Endothelial cell of coronary artery (primary cell): ENCODE data around the gene SEPTIN3. TPM values are rescaled to one million over a fixed set of nuclear protein-coding genes. Genes with fewer than 3 reads are reported as not detected.

ENCODE experiments used
- total RNA-seq: library from RNA; depleted of rRNA; stranded (reverse); fragments of >200 nt; gene quantifications from 2 replicates; pipeline ENCODE4 v1.2.3, GENCODE V29; 2014

The SEPTIN3 gene, protein sequence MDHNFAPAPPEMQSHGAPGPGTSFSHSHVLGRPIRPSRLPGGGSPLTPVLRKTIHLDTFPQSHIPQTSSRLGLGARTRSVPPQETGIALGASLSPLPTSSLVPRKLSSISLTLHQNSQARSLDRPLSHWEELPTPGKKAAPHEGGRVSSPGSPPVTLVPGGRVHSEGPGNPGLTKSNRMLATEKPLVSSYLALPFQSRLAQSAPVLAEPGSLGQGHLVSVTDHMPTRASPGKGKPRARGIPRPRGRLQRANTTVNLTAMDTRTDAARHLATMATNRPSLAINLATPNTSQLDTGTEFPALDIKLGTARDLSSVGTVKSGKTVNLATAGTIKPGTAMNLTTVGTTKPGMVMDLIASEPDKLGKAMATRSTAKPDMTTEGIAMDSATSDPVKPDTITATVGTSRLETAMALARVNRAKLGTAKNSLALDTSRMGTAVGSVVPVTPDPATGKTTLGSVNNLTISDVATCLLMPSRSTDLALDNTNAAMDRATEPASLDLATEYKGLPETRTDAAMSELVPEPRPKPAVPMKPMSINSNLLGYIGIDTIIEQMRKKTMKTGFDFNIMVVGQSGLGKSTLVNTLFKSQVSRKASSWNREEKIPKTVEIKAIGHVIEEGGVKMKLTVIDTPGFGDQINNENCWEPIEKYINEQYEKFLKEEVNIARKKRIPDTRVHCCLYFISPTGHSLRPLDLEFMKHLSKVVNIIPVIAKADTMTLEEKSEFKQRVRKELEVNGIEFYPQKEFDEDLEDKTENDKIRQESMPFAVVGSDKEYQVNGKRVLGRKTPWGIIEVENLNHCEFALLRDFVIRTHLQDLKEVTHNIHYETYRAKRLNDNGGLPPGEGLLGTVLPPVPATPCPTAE
- total RNA-seq: 0.09 TPM in 1 of 2 replicates, not detected in the other

DNA sequence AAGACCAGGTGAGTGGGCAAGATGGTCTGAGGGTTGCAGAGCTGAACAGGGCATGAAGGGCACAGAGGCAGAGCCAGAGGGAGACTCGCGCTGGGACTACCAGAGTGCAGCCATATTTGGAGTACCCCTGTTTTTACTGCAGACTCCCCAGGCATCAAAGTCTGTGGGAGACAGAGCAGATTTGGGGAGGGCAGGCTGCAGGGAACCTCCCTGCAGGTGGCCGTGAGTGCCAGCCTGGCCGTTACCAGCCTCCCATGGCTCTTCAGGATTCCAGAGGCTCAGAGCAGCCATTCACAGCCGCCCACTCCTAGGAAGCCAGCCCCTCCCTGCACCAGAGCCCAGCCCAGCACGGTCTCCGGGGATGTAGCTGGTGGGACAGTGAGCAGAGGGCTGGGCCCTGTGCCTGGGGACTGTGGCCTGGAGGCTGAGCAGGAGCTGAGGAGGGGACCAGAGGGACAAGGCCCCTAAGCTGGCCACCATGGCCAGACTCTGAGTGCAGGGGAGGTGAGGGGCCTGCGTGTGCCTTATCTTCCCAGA is at the start of gene SEPTIN3:
SEPTIN3 (plus strand) TSS at position 334 of the 537 bp plus-strand sequence. CDS start 2,050 bp downstream, outside the sequence.

DNA sequence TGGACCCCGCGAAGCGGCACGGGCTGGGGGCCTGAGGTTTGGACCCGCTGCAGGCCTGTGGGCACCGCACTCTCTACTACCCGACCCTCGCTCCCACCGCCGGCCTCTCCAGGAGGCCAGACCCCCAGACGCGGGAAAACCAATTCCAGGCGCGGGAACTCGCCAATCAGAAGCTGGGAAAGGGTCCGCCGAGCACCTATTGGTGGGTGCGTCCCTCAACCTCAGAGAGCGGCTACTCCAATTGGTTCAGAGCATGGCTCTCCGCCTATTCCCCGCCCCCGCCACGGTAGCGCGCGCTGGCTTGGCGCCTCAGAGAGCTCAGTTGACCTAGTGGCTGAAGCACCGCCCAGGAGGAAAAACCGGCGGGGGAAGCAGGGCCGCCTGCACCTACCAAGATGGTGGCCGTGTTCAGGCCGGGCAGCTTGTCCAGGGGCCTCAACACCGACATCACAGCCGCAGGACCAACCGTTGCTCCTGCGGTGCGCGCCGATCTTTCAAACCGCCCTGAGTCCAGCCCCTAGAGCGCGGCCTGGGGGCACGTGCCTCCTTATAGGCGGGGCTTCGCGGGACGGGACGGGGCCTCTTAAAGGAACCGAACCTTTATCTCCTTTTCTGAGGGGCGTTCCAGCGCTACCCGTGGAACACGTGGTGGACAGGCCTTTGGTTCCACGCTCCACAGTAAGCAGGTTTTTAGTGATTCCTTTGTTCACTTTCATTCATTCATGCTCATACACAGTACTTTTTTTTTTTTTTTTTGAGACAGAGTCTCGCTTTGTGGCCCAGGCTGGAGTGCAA is 22.4 kb upstream of the SEPTIN3 start, which contains the start of gene CENPM:
CENPM (minus strand) TSS at position 524 of the 795 bp plus-strand sequence; CDS start at position 448, 76 bp downstream.

DNA sequence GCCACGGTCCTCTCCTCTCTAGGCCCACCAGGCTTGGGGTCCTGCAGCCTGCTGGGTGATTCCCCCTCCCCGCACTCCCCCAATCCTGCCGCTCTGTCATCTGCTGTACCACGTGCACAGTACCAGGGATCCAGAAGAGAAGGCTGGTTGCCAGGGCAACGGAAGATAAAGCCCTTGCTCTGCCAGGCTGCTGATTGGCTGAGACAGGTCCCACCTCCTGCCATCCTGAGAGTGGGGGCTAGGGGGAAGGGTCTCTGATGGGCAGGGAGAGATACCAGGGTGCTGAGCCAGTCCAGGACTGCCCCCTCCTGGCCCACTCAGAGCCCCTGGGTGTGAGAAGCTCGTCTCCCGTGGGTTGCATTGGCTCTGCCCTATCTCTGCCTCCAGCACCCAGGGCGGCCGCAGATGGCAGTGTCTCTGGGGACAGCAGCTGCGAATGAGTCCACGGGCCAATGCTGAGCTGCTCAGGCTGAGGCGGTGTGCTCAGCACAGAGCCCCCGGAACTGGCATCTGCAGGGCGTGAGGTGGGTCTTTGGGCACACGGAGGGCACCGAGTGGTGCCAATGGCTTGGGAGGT is 17.3 kb upstream of the SEPTIN3 start, which contains the start of gene SMIM45:
SMIM45 (plus strand) TSS at position 253 of the 577 bp plus-strand sequence.

DNA sequence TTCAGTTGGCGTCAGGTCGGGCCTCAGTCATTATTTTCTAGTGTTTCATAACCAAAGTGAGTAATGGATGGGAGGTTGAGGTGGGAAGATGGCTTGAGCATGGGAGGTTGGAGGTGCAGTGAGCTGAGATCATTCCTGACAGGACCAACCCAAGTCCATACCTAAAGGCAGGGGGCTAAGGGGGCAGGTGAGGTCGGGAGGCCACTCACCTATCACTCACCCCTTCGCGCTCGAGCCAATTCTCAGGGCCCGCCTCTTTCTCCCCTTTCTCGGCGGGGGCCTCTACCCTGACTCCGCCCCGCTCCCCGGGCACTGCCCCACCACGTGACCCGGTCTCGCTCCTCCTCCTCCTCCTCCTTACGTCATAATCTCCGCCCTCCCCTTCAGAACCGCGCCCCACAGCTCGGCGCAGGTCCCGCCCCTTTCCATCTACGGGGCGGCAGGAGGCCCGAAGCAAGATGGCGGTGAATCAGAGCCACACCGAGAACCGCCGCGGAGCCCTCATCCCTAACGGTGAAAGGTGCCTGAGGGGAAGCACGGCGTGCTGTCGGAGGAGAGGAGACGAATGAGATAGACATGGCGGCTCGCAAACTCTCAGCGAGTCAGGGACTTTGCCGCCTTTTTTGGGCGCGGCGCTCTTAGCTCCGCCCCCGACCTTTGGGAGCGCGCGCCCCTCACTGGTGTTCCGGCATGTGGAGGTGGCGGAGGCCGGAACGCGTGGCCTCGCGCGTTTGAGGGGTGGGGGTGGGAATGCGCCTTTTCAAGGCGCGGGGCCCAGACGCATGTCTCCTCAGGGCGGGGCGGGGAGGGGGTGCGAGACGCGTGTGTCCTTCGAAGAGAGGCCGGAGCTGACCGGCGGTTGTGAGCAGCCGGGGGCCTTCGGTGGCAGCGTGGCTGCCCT is 29.4 kb downstream of the SEPTIN3 start, which contains the start of gene WBP2NL:
WBP2NL (plus strand) TSS at position 428 of the 901 bp plus-strand sequence; CDS start at position 459, 31 bp downstream.

Other genes with a start within 250 kb of the SEPTIN3 start
- gene CCDC134, start 168.8 kb upstream of the SEPTIN3 start, total RNA-seq: 5.0 and 6.1 TPM in 2 replicates
- gene SREBF2, start 136.3 kb upstream of the SEPTIN3 start, total RNA-seq: 23.4 and 40.6 TPM in 2 replicates
- gene SHISA8, start 54.4 kb upstream of the SEPTIN3 start, total RNA-seq: not detected in 2 replicates
- under 0.01 TPM in 1 of 2 replicates, not detected in the other for gene TNFRSF13C, start 42.6 kb upstream of the SEPTIN3 start, total RNA-seq
- 9.2 and 22.0 TPM in 2 replicates for gene CENPM, start 22.3 kb upstream of the SEPTIN3 start, total RNA-seq
- under 0.01 and 0.28 TPM in 2 replicates for gene WBP2NL, start 29.3 kb downstream of the SEPTIN3 start, total RNA-seq
- gene NAGA, start 101.4 kb downstream of the SEPTIN3 start, total RNA-seq: 32.3 and 36.1 TPM in 2 replicates
- 16.3 and 22.4 TPM in 2 replicates for gene PHETA2, start 104.8 kb downstream of the SEPTIN3 start, total RNA-seq
- 11.1 and 13.6 TPM in 2 replicates for gene SMDT1, start 110.3 kb downstream of the SEPTIN3 start, total RNA-seq
- gene NDUFA6, start 121.3 kb downstream of the SEPTIN3 start, total RNA-seq: 48.8 and 56.4 TPM in 2 replicates
- gene CYP2D6, start 161.4 kb downstream of the SEPTIN3 start, total RNA-seq: 0.18 and 0.19 TPM in 2 replicates